ENCODE results near the gene PSMA2.

PSMA2 gene

DNA sequence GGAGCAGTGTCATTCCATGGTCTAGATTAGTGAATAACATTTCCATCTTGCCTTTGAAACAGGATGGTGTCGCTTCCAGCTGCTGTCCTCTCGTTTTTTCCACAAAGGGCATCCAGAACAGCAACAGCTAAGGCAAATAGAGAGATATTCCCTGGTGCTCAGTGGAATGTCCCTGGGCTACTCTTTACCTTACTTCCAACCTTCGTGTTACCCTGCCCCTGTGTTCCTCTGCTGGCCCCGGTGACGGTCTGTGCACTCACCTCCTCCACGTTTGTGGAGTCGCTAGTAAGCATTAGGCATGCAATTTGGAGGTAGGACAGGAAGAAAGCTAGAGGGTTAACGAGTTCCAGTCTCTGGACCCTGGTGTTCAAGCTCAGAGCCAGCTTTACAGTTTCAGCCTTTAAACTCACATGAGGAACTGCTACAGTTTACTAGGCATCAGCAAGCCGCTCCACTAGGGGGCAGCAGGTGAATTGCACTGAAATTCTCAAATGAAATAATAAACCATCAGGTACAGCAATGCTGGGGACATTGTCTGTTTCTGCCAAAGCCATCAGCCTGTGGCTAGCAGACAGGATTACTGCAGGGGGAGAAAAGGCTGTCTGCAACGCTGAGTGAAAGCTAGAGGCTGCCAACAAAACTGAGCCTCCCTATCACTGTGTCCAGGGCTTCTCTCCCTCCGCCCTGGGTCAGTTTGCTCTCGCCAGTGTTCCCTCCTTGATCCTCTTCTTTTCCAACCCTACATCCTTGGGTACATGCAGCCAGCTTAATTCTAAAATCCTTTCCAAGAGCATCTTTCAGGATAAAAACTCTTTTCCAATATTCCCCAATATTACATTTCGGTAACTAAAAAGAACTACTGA, 9.2 kb upstream of the PSMA2 start:
- in situ Hi-C loops (cut with MboI; ENCODE audit: low sequenced_read_pairs), result loop anchor here (25.0 kb wide), 1 partner anchor 896 kb away; no protein-coding TSS in a partner anchor

GRCh38 chr7:42939457-42940240, 7.7 kb upstream of the PSMA2 start:
- in situ Hi-C loops (cut with MboI; ENCODE audit: low sequenced_read_pairs), result loop anchor here (25.0 kb wide), 1 partner anchor 898 kb away; no protein-coding TSS in a partner anchor

DNA sequence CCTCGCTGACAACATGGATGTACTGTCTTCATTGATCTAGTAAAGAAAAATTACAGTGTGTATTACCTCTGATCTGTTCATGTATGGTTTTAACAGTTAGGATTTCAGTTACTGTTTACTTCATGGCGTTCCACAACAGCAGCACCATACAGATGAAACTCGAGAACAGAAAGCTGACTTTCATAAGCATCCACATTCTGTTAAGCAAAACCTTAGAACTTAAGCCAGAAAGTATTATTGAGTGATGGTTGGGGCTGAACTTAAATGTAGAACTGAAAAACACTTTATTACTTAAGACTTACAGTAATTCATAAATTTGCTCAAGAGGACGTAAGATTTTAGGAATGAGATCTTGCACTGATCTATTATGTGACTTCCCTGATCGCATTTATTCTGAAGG, 3.9 kb upstream of the PSMA2 start:
- in situ Hi-C loops (cut with MboI; ENCODE audit: low sequenced_read_pairs), result loop anchor here (25.0 kb wide), 1 partner anchor 901 kb away; no protein-coding TSS in a partner anchor

DNA sequence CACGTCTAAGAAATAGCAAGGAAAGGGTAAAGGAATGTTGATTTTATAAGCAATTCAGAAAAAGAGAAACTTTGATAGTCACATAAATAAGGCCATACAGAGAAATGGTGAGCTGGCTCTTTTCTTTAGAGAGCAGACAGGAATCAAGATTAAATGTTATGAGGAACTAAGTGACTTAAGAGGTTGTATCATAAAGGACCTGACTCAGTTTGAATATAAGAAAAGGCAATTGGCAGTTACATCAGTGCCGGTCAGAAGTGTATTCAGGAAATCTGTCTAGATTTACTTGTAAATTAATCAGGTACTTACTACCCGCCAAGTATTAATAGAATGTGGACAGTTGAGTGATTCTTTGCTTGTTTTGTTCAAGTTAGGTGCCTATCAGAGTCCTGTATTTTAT, 2.3 kb upstream of the PSMA2 start:
- in situ Hi-C loops (cut with MboI; ENCODE audit: low sequenced_read_pairs), result loop anchor here (25.0 kb wide), 1 partner anchor 903 kb away; no protein-coding TSS in a partner anchor

DNA sequence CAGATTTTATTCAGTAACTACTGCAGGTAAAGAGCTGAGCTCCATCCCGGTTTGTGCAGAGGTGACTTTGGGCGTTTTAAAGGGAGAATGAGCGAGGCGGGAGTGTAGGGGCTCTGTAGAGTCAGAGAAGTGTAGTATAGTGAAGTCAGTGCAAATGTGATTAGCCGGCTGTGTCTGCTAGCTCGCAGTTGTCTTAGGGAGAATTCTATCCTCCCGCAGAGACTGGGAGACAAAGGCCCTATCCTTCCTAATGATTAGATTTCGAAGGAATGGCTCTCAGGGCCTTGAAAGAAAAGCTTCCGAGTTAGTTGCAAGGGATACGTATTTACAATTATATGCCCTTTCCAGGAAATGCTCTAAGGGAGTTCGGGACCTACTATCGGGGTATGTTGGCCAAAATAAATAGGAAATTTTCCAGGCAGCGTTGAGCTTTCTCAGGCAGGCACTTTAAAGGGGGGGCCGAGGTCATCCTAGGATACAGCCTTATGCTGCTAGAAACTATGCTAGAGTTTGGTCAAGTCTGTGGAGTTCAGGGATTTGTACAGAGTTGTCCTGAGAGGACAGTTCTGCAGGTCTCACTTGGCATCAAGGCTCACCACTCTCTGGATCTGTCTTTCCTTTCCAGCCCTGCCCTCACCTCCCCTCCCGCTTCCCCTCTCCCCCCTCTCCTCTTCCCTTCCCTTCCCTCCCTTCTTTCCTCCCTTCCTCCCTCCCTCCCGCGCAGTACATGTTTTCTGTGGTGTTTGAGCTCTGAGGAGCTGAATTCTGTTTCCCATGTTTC, 1.0 kb upstream of the PSMA2 start:
- in situ Hi-C loops (cut with MboI; ENCODE audit: low sequenced_read_pairs), result loop anchor here (25.0 kb wide), 1 partner anchor 904 kb away; no protein-coding TSS in a partner anchor

DNA sequence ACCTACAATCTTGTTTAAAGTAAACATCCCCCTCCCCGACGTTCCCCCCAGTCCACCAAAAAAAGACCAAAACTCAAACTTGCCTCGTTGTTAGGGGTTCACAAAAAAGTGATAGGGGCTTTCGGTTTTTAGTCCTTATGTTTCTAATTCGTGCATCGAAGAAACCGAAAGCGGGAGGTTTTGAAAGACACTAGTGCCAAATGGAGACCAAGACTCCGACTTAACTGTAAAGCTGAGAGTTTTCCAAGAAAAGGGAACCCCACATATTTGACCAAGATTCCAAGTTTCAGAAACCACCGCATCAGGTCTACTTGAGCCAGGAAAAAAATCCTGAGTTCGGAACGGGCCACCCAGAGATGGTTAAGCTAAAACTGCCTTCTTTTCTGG, 534 bp downstream of the PSMA2 start:
- in situ Hi-C loops (cut with MboI; ENCODE audit: low sequenced_read_pairs), result loop anchor here (25.0 kb wide), 1 partner anchor 906 kb away; no protein-coding TSS in a partner anchor

GRCh38 chr7:42930889-42931288, 1.1 kb downstream of the PSMA2 start:
- in situ Hi-C loops (cut with MboI; ENCODE audit: low sequenced_read_pairs), result loop anchor here (25.0 kb wide), 1 partner anchor 906 kb away; no protein-coding TSS in a partner anchor

- in situ Hi-C loops (cut with MboI; ENCODE audit: low sequenced_read_pairs), result loop anchor here (25.0 kb wide), 1 partner anchor 908 kb away; no protein-coding TSS in a partner anchor
Observed at GRCh38 chr7:42929449-42929848, 2.5 kb downstream of the PSMA2 start.

DNA sequence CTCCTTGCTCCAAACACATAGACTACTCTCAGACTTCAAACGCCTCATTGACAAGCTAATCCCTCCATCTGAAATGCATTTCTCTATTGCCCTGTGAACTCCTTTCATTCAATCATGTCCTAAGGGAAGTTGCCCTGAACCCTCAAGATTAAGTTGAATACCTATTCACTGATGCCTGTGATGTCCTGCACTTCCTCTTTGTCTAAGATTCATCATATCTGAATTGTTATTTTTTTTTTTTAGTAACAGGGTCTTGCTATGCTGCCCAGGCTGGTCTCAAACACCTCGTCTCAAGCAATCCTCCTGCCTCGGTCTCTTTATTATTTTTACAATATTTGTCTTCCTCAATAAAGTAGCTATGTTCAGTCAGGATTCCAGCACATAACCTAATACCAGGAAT, 3.2 kb downstream of the PSMA2 start:
- in situ Hi-C loops (cut with MboI; ENCODE audit: low sequenced_read_pairs), result loop anchor here (25.0 kb wide), 1 partner anchor 909 kb away; no protein-coding TSS in a partner anchor

- in situ Hi-C loops (cut with MboI; ENCODE audit: low sequenced_read_pairs), result loop anchor here (25.0 kb wide), 1 partner anchor 911 kb away; no protein-coding TSS in a partner anchor
Observed at GRCh38 chr7:42926204-42926603, 5.8 kb downstream of the PSMA2 start.

GRCh38 chr7:42925630-42926029, 6.3 kb downstream of the PSMA2 start:
- in situ Hi-C loops (cut with MboI; ENCODE audit: low sequenced_read_pairs), result loop anchor here (25.0 kb wide), 1 partner anchor 912 kb away; no protein-coding TSS in a partner anchor

- in situ Hi-C loops (cut with MboI; ENCODE audit: low sequenced_read_pairs), result no loop called here
Observed at GRCh38 chr7:42924223-42924838, 7.6 kb downstream of the PSMA2 start.

DNA sequence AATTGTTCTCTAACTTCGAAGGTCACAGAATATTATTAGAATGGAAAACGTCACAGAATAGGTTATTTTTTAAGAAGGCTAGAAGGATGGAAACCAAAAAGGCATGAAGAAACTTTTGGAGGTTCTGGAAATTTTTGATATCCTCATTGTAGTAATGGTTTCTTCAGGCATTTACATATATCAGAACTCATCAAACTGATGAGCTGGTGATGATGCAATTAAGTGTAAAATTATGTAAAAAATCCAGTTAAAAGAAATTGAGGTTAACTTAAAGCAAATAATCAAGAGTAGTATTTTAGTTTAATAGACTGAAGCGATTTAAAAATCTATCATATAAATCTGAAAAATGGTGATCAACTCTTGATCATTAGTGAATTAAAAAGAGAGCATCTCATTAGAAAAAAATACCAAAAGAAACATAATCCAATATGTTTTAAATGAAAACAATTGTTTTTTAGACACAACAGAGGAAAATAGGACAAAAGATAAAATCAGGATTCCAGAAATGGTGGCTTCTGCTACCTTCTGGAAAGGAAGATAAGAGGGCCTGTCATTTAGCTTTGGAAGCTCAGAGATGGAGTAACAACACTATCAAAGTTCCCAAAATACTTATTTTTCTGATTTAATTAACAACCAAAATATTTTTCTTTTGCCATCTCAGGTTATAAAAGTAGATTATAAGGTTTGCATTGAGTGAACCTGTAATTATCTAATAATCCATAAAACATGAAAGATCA, 9.8 kb downstream of the PSMA2 start:
- in situ Hi-C loops (cut with MboI; ENCODE audit: low sequenced_read_pairs), result no loop called here

GRCh38 chr7:42915356-42915755, 16.6 kb downstream of the PSMA2 start:
- in situ Hi-C loops (cut with MboI; ENCODE audit: low sequenced_read_pairs), result no loop called here

DNA sequence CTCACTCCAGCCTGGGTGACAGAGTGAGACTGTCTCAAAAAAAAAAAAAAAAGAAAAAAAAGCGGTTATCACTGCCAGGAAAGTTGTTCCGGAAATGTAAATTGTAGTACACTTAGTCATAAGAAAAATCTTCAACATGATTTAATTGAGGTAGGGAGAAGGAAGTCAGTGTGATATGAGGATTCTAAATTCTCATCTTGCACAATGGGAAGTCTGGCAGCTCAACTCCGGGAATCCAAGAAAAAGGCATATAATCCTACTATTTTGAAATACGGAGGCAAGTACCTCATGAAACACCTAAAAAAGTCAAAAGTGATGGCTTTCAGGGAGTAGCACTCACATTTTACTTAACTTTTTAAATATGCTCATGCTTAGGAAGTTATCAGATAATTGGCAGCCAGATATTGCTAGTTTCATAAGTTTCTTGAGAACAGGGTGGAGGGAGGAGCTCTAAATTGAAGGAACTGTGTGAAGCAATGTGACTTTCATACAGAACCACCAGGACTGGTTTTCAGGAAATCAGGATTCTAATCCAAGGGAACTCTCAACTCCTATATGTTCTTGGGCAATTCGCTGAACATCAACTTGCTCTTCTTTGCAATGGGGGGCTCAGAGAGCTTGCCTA, 17.4 kb downstream of the PSMA2 start:
- in situ Hi-C loops (cut with MboI; ENCODE audit: low sequenced_read_pairs), result no loop called here

DNA sequence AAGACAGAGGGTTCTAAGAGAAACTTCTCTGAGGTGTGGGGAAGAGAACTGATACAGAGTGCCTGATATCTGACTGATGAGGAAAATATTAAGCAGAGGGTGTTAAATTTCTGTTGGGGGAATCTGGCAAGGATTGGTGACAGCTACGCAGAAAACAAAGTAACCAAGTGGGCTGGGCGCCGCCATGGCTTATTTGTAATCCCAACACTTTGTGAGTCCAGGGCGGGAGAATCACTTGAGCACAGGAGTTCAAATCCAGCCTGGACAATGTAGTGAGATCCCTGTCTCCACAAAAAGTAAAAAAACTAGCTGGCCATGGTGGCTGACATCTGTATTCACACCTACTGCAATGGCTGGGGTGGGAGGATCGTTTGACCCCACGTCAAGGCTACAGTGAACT, 18.0 kb downstream of the PSMA2 start:
- in situ Hi-C loops (cut with MboI; ENCODE audit: low sequenced_read_pairs), result no loop called here

GRCh38 chr7:42913591-42913990, 18.4 kb downstream of the PSMA2 start:
- in situ Hi-C loops (cut with MboI; ENCODE audit: low sequenced_read_pairs), result no loop called here

DNA sequence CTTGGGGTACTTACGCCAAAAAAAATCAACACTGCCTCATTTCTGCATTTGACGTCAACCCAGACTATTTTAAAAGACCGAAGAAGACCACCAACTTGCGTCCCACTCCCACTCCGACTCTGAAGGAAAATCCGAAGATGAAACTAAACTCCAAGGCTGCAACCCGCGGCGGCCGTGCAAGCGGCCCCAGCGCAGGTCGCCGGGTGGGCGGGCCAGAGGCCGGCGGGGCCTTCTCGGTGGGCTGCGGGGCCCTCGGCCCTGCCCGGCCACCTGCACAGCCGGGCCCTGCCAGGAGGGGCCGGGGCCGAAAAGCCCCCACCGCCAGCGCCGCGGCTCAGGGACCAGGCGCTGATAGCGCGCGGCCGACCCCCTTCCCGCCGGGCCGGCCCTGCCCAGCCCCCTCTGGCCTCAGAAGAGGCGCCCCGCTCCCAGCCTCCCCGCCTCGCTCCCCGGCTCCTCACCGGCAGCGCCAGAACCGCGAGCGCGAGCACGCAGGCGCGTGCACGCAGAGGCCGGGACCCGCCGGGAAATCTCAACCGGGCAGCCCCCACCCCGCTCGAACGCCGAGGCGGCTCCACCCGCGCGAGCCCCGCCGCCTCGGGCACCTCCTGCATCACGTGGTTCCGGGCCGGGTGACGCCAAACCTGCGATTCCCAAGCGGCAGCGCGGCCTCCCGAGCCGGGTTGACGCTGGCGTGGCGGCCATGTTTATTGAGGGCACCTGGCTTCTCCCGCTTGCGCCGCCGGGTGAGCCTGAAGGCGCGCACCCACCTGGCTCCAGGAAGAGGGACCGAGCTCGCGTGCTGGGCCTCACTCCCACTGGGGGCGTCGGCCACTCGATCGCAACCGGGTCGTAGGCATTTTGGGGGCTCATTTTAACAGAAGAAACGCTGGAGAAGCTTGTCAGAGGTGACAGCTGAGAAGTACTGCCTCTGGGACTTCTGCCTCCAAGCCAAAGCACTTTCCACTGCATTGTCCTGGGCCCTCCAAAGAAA, 20.2 kb downstream of the PSMA2 start, which contains the start of gene C7orf25:
TSS of gene C7orf25 (minus strand) at position 617 of the 994 bp plus-strand sequence. CDS start 1,170 bp downstream, outside the sequence.
- in situ Hi-C loops (cut with MboI; ENCODE audit: low sequenced_read_pairs), result no loop called here

Data from HL-60/S4 (cell line).